ENCODE results near the gene ERRFI1.
"Not testable (repeated sequence)": the region's sequence is repeated elsewhere in the genome, so short reads cannot be mapped to it uniquely, and the experiment has no call there.

The ERRFI1 gene, protein sequence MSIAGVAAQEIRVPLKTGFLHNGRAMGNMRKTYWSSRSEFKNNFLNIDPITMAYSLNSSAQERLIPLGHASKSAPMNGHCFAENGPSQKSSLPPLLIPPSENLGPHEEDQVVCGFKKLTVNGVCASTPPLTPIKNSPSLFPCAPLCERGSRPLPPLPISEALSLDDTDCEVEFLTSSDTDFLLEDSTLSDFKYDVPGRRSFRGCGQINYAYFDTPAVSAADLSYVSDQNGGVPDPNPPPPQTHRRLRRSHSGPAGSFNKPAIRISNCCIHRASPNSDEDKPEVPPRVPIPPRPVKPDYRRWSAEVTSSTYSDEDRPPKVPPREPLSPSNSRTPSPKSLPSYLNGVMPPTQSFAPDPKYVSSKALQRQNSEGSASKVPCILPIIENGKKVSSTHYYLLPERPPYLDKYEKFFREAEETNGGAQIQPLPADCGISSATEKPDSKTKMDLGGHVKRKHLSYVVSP

GRCh38 chr1:8026153-8026975 lies at the start of gene ERRFI1:
TSS of gene ERRFI1 (minus strand) at chr1:8026309. CDS start at chr1:8015619, 10,690 bp downstream.
- Mint-ChIP-seq H3K4me1 (peaks cover 11 to 14% of the 10 kb centered on the region in 2 donors), H3K27ac (peak within 1 kb of the TSS; percentile 86), H3K9me3 (no peaks in the 10 kb centered on the region), H3K27me3 (peaks cover 17 to 20% of the 10 kb centered on the region in 2 donors), H3K36me3 (peaks cover 4 to 7% of the 10 kb centered on the region in 2 donors), H3K4me3 (peak within 1 kb of the TSS; percentile 84 to 87)
- ATAC-seq (replicated peaks) (peak; percentile 98 to 99), DNase-seq (peak; percentile 83)

- H3K4me3 Mint-ChIP-seq, result no peak overlapping the region
- no peaks in the 10 kb centered on the region for H3K4me1 Mint-ChIP-seq
- DNase-seq (no peak), ATAC-seq (replicated peaks) (no peak)
- H3K27ac Mint-ChIP-seq, result peak overlapping the region; percentile 42
- H3K9me3 Mint-ChIP-seq, result no peaks in the 10 kb centered on the region
- H3K27me3 Mint-ChIP-seq, result peaks cover 28 to 43% of the 10 kb centered on the region in 2 donors
- H3K36me3 Mint-ChIP-seq, result no peaks in the 10 kb centered on the region
These were observed 49.5 kb upstream of the ERRFI1 start for GRCh38 chr1:8075511-8076051.

DNA sequence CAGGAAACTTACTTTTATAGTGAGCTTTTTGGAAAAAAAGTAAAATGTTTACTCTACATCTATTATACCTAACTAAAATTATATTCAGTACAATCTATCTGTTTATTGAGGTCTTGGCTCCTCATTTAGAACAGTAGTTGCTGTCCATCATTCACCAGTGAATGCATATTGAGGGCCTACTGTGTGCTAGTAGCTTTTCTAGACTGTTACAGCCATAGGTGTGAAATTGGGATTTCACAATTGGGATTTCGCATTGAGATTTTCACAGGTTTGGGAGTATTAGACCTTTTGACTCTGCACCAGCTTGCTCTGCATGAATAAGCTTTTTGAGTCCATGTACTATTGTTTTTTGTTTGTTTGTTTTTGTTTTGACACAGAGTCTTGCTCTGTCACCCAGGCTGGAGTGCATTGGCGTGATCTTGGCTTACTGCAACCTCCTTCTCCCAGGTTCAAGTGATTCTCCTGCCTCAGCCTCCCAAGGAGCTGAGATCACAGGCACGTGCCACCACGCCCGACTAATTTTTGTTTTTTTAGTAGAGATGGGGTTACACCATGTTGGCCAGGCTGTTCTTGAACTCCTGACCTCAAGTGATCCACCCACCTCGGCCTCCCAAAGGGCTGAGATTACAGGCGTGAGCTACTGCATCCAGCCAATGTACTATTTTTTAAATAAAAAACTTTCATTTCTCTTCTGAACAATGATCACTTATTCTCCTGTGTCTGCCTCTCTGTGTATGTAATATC lies 47.2 kb upstream of the ERRFI1 start:
- no peaks in the 10 kb centered on the region for H3K36me3 Mint-ChIP-seq
- no peak overlapping the region for H3K4me3 Mint-ChIP-seq
- peaks cover 0 to 2% of the 10 kb centered on the region in 2 donors for H3K9me3 Mint-ChIP-seq
- H3K27ac Mint-ChIP-seq, result no peak overlapping the region
- DNase-seq, result no peak
- H3K4me1 Mint-ChIP-seq, result no peaks in the 10 kb centered on the region
- no peak for ATAC-seq (replicated peaks)
- peaks cover 15 to 23% of the 10 kb centered on the region in 2 donors for H3K27me3 Mint-ChIP-seq

DNA sequence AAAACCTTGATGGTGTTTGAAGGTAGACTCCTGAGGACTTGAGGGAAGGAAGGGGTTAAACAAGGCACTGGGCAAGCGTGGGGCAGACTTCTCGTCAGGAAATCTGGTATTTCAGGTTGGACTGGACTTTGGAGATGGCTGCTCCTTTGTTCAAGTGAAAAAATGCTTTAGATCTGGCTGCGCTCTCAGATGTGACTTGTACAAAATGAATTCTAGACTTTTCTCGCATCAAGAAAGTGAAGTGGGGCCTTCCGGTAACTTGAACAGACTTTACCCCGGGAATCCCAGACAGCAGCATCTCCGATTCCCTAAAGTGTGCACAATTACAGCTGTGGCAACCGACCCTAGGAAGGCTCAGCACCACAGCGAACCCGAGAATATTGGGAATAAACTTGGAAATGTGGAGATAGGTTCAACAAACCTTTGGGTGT lies 44.3 kb upstream of the ERRFI1 start:
- ATAC-seq (replicated peaks) (no peak), DNase-seq (no peak)
- Mint-ChIP-seq H3K9me3 (peaks cover 0 to 2% of the 10 kb centered on the region in 2 donors), H3K36me3 (no peaks in the 10 kb centered on the region), H3K4me3 (no peak overlapping the region), H3K27ac (no peak overlapping the region), H3K27me3 (peaks cover 23 to 29% of the 10 kb centered on the region in 2 donors), H3K4me1 (no peaks in the 10 kb centered on the region)

DNA sequence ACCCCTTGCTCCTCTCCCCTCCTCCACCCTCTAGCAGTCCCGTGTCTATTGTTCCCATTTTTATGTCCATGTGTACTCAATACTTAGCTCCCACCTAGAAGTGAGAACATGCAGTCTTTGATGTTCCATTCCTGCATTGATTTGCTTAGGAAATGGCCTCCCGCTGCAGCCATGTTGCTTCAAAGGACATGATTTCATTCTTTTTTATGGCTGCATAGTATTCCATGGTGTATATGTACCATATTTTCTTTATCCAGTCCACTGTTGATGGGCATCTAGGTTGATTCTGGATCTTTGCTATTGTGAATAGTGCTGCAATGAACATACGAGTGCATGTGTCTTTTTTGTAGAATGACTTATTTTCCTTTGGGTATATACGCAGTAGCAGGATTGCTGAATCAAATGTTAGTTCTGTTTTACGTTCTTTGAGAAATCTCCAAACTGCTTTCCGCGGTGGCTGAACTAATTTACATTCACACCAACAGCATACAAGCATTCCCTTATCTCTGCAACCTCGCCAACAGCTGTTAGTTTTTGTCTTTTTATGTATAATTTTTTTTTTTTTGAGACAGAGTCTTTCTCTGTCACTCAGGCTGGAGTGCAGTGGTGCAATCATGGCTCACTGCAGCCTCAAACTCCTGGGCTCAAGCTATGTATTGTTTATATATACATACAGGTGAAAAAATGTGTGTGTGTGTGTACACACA lies 43.7 kb upstream of the ERRFI1 start:
- not testable (repeated sequence) for ATAC-seq (replicated peaks); H3K4me3 Mint-ChIP-seq; H3K36me3 Mint-ChIP-seq; H3K27ac Mint-ChIP-seq; H3K9me3 Mint-ChIP-seq; H3K4me1 Mint-ChIP-seq; DNase-seq
- H3K27me3 Mint-ChIP-seq, result peaks cover 29 to 32% of the 10 kb centered on the region in 2 donors

DNA sequence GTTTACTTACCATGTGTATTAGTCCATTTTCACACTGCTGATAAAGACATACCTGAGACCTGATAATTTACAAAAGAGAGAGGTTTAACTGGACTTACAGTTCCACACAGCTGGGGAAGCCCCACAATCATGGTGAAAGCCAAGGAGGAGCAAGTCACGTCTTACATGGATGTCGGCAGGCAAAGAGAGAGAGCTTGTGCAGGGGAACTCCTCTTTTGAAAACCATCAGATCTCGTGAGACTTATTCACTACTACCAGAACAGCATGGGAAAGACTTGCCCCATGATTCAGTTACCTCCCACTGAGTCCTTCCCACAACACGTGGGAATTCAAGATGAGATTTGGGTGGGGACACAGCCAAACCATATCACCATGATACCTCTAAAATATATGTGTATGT lies 39.3 kb upstream of the ERRFI1 start:
- Mint-ChIP-seq H3K27ac (no peak overlapping the region), H3K36me3 (no peaks in the 10 kb centered on the region), H3K9me3 (peaks cover 0 to 2% of the 10 kb centered on the region in 2 donors), H3K4me3 (no peak overlapping the region), H3K27me3 (peaks cover 15 to 24% of the 10 kb centered on the region in 2 donors), H3K4me1 (no peaks in the 10 kb centered on the region)
- ATAC-seq (replicated peaks), result no peak
- no peak for DNase-seq

GRCh38 chr1:8063298-8064036 lies 37.4 kb upstream of the ERRFI1 start:
- DNase-seq (no peak), ATAC-seq (replicated peaks) (no peak)
- Mint-ChIP-seq H3K27ac (no peak overlapping the region), H3K9me3 (no peaks in the 10 kb centered on the region), H3K36me3 (no peaks in the 10 kb centered on the region), H3K27me3 (peaks cover 16 to 23% of the 10 kb centered on the region in 2 donors), H3K4me3 (no peak overlapping the region), H3K4me1 (no peaks in the 10 kb centered on the region)

- Mint-ChIP-seq H3K4me3 (no peak overlapping the region), H3K4me1 (no peaks in the 10 kb centered on the region), H3K9me3 (no peaks in the 10 kb centered on the region), H3K27ac (no peak overlapping the region), H3K27me3 (peaks cover 22 to 29% of the 10 kb centered on the region in 2 donors), H3K36me3 (no peaks in the 10 kb centered on the region)
- no peak for ATAC-seq (replicated peaks)
- no peak for DNase-seq
These were observed 36.8 kb upstream of the ERRFI1 start for GRCh38 chr1:8062861-8063260.

- peaks cover 29 to 35% of the 10 kb centered on the region in 2 donors for H3K27me3 Mint-ChIP-seq
- H3K9me3 Mint-ChIP-seq, result no peaks in the 10 kb centered on the region
- ATAC-seq (replicated peaks), result no peak
- no peak overlapping the region for H3K27ac Mint-ChIP-seq
- H3K4me1 Mint-ChIP-seq, result no peaks in the 10 kb centered on the region
- no peak for DNase-seq
- no peaks in the 10 kb centered on the region for H3K36me3 Mint-ChIP-seq
- H3K4me3 Mint-ChIP-seq, result no peak overlapping the region
These were observed 35.7 kb upstream of the ERRFI1 start for GRCh38 chr1:8061673-8062386.

DNA sequence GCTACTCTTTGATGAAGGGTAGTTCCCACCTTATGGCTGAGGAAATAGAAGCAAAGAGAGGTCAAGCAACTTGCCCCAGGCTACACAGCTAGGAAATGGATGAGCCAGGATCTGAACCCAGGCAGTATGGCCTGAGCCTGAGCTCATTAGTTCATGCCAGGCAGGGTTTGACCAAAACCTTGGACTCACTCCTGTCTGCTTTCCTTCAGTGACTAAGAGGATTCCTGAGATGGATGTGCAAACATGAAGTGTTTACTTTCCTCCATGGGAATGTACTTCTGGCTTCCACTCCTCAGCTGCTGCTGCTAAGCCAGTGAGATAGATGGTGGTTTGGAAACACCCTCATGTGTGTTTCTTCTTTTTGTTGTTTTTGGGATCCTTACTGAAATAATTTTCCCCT lies 35.1 kb upstream of the ERRFI1 start:
- H3K4me1 Mint-ChIP-seq, result no peaks in the 10 kb centered on the region
- H3K27ac Mint-ChIP-seq, result no peak overlapping the region
- no peaks in the 10 kb centered on the region for H3K9me3 Mint-ChIP-seq
- DNase-seq (no peak), ATAC-seq (replicated peaks) (no peak)
- H3K4me3 Mint-ChIP-seq, result no peak overlapping the region
- peaks cover 27 to 35% of the 10 kb centered on the region in 2 donors for H3K27me3 Mint-ChIP-seq
- no peaks in the 10 kb centered on the region for H3K36me3 Mint-ChIP-seq

DNA sequence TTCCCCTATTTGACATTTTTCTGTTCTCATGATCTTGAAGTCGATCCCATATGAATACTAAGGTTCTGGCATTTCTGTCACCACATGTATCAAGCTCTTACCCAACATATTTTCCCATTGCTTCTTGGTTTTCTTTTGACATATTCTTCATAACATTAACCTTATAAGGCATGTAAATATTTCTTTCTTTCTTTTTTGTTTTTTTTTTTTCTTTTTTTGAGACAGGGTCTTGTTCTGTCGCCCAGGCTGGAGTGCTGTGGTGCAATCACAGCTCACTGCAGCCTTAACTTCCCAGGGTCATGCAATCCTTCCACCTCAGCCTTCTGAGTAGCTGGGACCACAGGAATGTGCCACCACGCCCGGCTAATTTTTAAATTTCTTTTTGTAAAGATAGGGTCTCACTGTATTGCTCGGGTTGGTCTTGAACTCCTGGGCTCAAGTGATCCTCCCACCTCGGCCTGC lies 33.1 kb upstream of the ERRFI1 start:
- DNase-seq, result no peak
- Mint-ChIP-seq H3K4me3 (no peak overlapping the region), H3K27me3 (peaks cover 21 to 30% of the 10 kb centered on the region in 2 donors), H3K9me3 (no peaks in the 10 kb centered on the region), H3K36me3 (no peaks in the 10 kb centered on the region), H3K27ac (no peak overlapping the region), H3K4me1 (no peaks in the 10 kb centered on the region)
- no peak for ATAC-seq (replicated peaks)

DNA sequence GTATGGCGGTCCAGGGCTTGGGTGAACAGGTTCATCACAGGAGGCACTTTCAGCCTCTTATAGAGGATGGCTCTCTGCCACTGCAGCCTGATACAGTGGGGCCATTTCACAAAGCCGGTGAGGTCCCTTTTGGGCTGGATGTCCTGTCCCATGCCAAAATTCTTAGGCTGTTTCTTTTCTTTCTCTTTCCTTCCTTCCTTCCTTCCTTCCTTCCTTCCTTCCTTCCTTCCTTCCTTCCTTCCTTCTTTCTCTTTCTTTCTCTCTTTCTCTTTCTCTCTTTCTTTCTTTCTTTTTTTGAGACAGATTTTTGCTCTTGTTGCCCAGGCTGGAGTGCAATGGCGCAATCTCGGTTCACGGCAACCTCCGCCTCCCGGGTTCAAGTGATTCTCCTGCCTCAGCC lies 31.7 kb upstream of the ERRFI1 start:
- not testable (repeated sequence) for DNase-seq; H3K4me1 Mint-ChIP-seq; H3K4me3 Mint-ChIP-seq; ATAC-seq (replicated peaks); H3K27ac Mint-ChIP-seq; H3K36me3 Mint-ChIP-seq; H3K9me3 Mint-ChIP-seq
- H3K27me3 Mint-ChIP-seq, result peaks cover 29 to 41% of the 10 kb centered on the region in 2 donors

Data from stimulated activated naive B cell treated with anti-CD40 and anti-IgM and Interleukin-4, amounts not matched to agents 10 μg/mL and 1 μg/mL and 100 μg/mL, for 72 hours (primary cell).